Upper lobe of left lung (tissue), 6 donors: ENCODE measurements around the gene ZNF618. TPM values are rescaled to one million over a fixed set of nuclear protein-coding genes. Genes with fewer than 3 reads are reported as not detected.

Experiments used
- ATAC-seq, 2 donors: fragments of 200-7000 bp; cut with Tn5 transposase; one replicate each; pipeline ENCODE4 v1.9.1; 2022; ENCODE audit warnings: mild to moderate bottlenecking in 2 of 2, moderate library complexity in 2 of 2; ENCODE audit not compliant: low FRiP score in 2 of 2
- DNase-seq, 2 donors: peaks; one replicate each; pipeline ENCODE4 v3.0.0-alpha.2; 2019 to 2020
- H3K27ac ChIP-seq, 4 donors: fragments of 200-600 bp; sonication (generic); one replicate each; pipeline ENCODE4 v1.5.1; 2016 to 2019
- H3K27me3 ChIP-seq, 4 donors: fragments of 200-600 bp; sonication (generic); one replicate each; pipeline ENCODE4 v1.5.1; 2017 to 2019
- H3K36me3 ChIP-seq, 4 donors: fragments of 200-600 bp; sonication (generic); one replicate each; pipeline ENCODE4 v1.5.1; 2016 to 2019
- H3K4me1 ChIP-seq, 4 donors: fragments of 200-600 bp; sonication (generic); one replicate each; pipeline ENCODE4 v1.5.1; 2018 to 2019
- H3K4me3 ChIP-seq, 4 donors: fragments of 200-600 bp; sonication (generic); one replicate each; pipeline ENCODE4 v1.5.1; 2017 to 2019; ENCODE audit warnings: mild to moderate bottlenecking in 2 of 4, moderate library complexity in 1 of 4
- H3K9me3 ChIP-seq, 4 donors: fragments of 200-600 bp; sonication (generic); one replicate each; pipeline ENCODE4 v1.5.1; 2018 to 2019
- CTCF ChIP-seq, 6 experiments: fragments of 450-650 bp in 4 of 6; fragments of 200-600 bp in 2 of 6; sonication (generic) in 2 of 6; IDR thresholded peaks; one replicate each; pipeline ENCODE4 v1.5.1; 2016 to 2019; ENCODE audit warnings: antibody characterized with exemption in 6 of 6
- EP300 ChIP-seq, 4 donors: sonication (generic); formaldehyde crosslinking; IDR thresholded peaks; one replicate each; pipeline ENCODE4 v1.5.1; 2017; ENCODE audit warnings: antibody characterized with exemption in 4 of 4, control low read depth in 2 of 4
- POLR2A ChIP-seq, 4 donors: fragments of 450-650 bp; IDR thresholded peaks; one replicate each; pipeline ENCODE4 v1.5.1; 2016 to 2017; ENCODE audit warnings: antibody characterized with exemption in 4 of 4, mild to moderate bottlenecking in 2 of 4
- POLR2AphosphoS5 ChIP-seq, 2 donors: sonication (generic); formaldehyde crosslinking; IDR thresholded peaks; one replicate each; pipeline ENCODE4 v1.5.1; 2017; ENCODE audit warnings: antibody characterized with exemption in 2 of 2
- WGBS, 2 donors: methylation state at CpG; one replicate each; pipeline ENCODE4 v1.1.5; 2017 to 2018; 5-methylcytosine and 5-hydroxymethylcytosine counted together
- total RNA-seq, 6 donors: library from RNA; depleted of rRNA in 4 of 6; stranded (reverse); fragments of >200 nt in 4 of 6; gene quantifications; one replicate each; pipeline versions ENCODE4 v1.1.0 to v1.2.1, GENCODE V29; 2016 to 2021
- donor health status: DM: no; HTN: no; CAD: no; lungs with moderate emphysema.
- donor health status: DM: no; HTN: yes; CAD: no; lungs with severe emphysema.

Gene ZNF618
- total RNA-seq, 6 donors from 2014 or later = 3.2 to 11.6 (median 9.1) TPM

- no peaks in the 10 kb centered on the region for H3K36me3 ChIP-seq
- no peak overlapping the region for H3K27ac ChIP-seq
- WGBS, 2 donors = 94 to 95% methylated on average over 9 of the region's 9 CpGs
- ATAC-seq = no peak
- no peak for TF ChIP-seq POLR2AphosphoS5 (IDR thresholded peaks at IDR 0.05)
- TF ChIP-seq POLR2A (IDR thresholded peaks at IDR 0.05) = no peak
- no peak for DNase-seq
- no peak overlapping the region for H3K4me3 ChIP-seq
- H3K9me3 ChIP-seq = no peaks in the 10 kb centered on the region
- H3K4me1 ChIP-seq = peaks cover 4 to 11% (median 6%) of the 10 kb centered on the region in 4 donors
- no peaks in the 10 kb centered on the region for H3K27me3 ChIP-seq
These were observed 39.8 kb downstream of the ZNF618 start for GRCh38 chr9:113915817-113916434.

GRCh38 chr9:113916931-113917330, 40.8 kb downstream of the ZNF618 start:
- H3K4me3 ChIP-seq = no peak overlapping the region
- no peaks in the 10 kb centered on the region for H3K27me3 ChIP-seq
- DNase-seq (no peak), ATAC-seq (no peak)
- WGBS, 2 donors = 96% methylated on average over 2 of the region's 2 CpGs
- no peaks in the 10 kb centered on the region for H3K9me3 ChIP-seq
- TF ChIP-seq EP300 (IDR thresholded peaks at IDR 0.05) (no peak), CTCF (IDR thresholded peaks at IDR 0.05) (no peak), POLR2A (IDR thresholded peaks at IDR 0.05) (no peak), POLR2AphosphoS5 (IDR thresholded peaks at IDR 0.05) (no peak)
- no peak overlapping the region for H3K27ac ChIP-seq
- no peaks in the 10 kb centered on the region for H3K36me3 ChIP-seq
- H3K4me1 ChIP-seq = peaks cover 4 to 11% (median 6%) of the 10 kb centered on the region in 4 donors

GRCh38 chr9:113918697-113919350, 42.7 kb downstream of the ZNF618 start:
- Histone ChIP-seq H3K36me3 (no peaks in the 10 kb centered on the region), H3K27me3 (no peaks in the 10 kb centered on the region), H3K27ac (no peak overlapping the region), H3K4me3 (no peak overlapping the region), H3K9me3 (no peaks in the 10 kb centered on the region), H3K4me1 (peaks cover 0 to 2% (median 0%) of the 10 kb centered on the region in 4 donors)
- no peak for ATAC-seq
- WGBS, 2 donors = 75 to 82% methylated on average over 8 of the region's 8 CpGs
- DNase-seq = no peak
- TF ChIP-seq POLR2AphosphoS5 (IDR thresholded peaks at IDR 0.05) (no peak), EP300 (IDR thresholded peaks at IDR 0.05) (no peak), CTCF (IDR thresholded peaks at IDR 0.05) (no peak), POLR2A (IDR thresholded peaks at IDR 0.05) (no peak)

- TF ChIP-seq CTCF (IDR thresholded peaks at IDR 0.05) = no peak
- TF ChIP-seq POLR2AphosphoS5 (IDR thresholded peaks at IDR 0.05) = no peak
- ATAC-seq (no peak), DNase-seq (peak in 1 of 2 donors; percentile 59)
- H3K27me3 ChIP-seq = no peaks in the 10 kb centered on the region
- H3K27ac ChIP-seq = no peak overlapping the region
- no peak overlapping the region for H3K4me3 ChIP-seq
- 80 to 89% methylated on average over 1 to 9 of the region's 9 CpGs for whole genome bisulfite sequencing, 2 donors
- no peaks in the 10 kb centered on the region for H3K9me3 ChIP-seq
- no peaks in the 10 kb centered on the region for H3K4me1 ChIP-seq
- H3K36me3 ChIP-seq = no peaks in the 10 kb centered on the region
These were observed 43.3 kb downstream of the ZNF618 start for GRCh38 chr9:113919382-113919781.

- no peak overlapping the region for H3K27ac ChIP-seq
- H3K36me3 ChIP-seq = no peaks in the 10 kb centered on the region
- ATAC-seq (peak in 1 of 2 donors; percentile 37), DNase-seq (peak in 1 of 2 donors; percentile 13)
- no peaks in the 10 kb centered on the region for H3K27me3 ChIP-seq
- no peaks in the 10 kb centered on the region for H3K9me3 ChIP-seq
- 93 to 95% methylated on average over 2 to 5 of the region's 5 CpGs for WGBS, 2 donors
- no peak overlapping the region for H3K4me3 ChIP-seq
- H3K4me1 ChIP-seq = no peaks in the 10 kb centered on the region
- no peak for TF ChIP-seq POLR2A (IDR thresholded peaks at IDR 0.05)
- TF ChIP-seq POLR2AphosphoS5 (IDR thresholded peaks at IDR 0.05) = no peak
- no peak for TF ChIP-seq EP300 (IDR thresholded peaks at IDR 0.05)
- TF ChIP-seq CTCF (IDR thresholded peaks at IDR 0.05) = no peak
These were observed 43.8 kb downstream of the ZNF618 start for GRCh38 chr9:113919871-113920270.
